Sigmoid colon (tissue), 4 donors: ENCODE results near the gene HOXD8.

Experiments used
- EP300 ChIP-seq, 4 donors: sonication (generic); formaldehyde crosslinking; IDR thresholded peaks; one replicate each; pipeline ENCODE4 v1.6.1; 2017; ENCODE audit warnings: antibody characterized with exemption in 4 of 4
- POLR2A ChIP-seq, 2 donors: fragments of 450-650 bp; IDR thresholded peaks; one replicate each; pipeline ENCODE4 v1.6.1; 2016; ENCODE audit warnings: antibody characterized with exemption in 2 of 2, mild to moderate bottlenecking in 2 of 2, moderate library complexity in 2 of 2
- POLR2AphosphoS5 ChIP-seq, 4 donors: sonication (generic); formaldehyde crosslinking; IDR thresholded peaks; one replicate each; pipeline ENCODE4 v1.6.1; 2017; ENCODE audit warnings: antibody characterized with exemption in 4 of 4
- TF ChIP-seq, protein P1 (sequence below), 4 experiments: fragments of 450-650 bp in 3 of 4; fragments of 200-600 bp in 1 of 4; IDR thresholded peaks; one replicate each; pipeline ENCODE4 v1.5.1; 2016 to 2019; ENCODE audit warnings: antibody characterized with exemption in 4 of 4, mild to moderate bottlenecking in 3 of 4, moderate library complexity in 2 of 4

DNA sequence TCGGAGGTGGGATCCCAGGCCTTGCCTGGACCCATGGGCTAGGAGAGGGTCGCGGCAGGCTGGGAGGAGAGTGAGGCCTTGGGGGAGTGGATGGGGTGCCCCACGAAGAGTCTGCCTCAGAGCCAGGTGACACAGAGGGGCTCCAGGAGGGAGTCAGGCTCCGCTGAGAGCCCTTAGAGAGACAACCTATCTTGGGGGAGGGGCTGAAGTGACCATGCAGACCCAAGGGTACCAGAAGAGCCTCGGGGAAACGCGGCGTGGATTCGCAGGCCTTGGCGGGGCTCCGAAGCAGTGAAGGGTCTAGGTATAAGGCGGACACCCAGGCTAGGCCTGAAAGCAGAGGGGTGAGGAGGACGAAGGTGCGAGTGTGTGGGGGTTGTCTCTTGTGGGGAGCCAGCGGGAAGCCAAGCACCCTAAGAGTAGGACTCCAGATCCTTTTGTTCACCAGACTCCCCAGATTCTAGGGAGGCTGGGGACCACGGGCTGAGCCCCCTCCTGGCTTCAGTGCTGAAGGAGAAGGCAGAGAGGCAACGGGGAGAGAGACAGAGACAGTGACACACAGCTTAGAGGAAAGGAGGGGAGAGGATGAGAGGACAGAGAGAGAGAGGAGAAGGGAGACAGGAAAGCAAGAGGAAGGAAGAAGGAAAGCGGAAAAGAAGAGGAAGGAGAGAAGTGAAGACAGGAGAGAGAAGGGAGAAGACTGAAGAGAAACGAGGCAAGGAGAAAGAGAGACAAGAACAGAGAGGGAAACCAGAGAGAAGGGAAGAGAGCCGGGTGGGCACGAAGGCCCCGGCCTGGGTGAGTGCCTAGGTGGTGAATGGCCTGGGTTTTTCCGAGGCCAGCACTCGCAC is 23.6 kb upstream of the HOXD8 start:
- TF ChIP-seq, protein P1, sequence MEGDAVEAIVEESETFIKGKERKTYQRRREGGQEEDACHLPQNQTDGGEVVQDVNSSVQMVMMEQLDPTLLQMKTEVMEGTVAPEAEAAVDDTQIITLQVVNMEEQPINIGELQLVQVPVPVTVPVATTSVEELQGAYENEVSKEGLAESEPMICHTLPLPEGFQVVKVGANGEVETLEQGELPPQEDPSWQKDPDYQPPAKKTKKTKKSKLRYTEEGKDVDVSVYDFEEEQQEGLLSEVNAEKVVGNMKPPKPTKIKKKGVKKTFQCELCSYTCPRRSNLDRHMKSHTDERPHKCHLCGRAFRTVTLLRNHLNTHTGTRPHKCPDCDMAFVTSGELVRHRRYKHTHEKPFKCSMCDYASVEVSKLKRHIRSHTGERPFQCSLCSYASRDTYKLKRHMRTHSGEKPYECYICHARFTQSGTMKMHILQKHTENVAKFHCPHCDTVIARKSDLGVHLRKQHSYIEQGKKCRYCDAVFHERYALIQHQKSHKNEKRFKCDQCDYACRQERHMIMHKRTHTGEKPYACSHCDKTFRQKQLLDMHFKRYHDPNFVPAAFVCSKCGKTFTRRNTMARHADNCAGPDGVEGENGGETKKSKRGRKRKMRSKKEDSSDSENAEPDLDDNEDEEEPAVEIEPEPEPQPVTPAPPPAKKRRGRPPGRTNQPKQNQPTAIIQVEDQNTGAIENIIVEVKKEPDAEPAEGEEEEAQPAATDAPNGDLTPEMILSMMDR (IDR thresholded peaks at IDR 0.05): no peak
- no peak for TF ChIP-seq POLR2AphosphoS5 (IDR thresholded peaks at IDR 0.05)
- TF ChIP-seq EP300 (IDR thresholded peaks at IDR 0.05): no peak
- no peak for TF ChIP-seq POLR2A (IDR thresholded peaks at IDR 0.05)
